DMS53 (cell line): ENCODE results near the gene ACKR1.

Source experiments
- DNase-seq: peaks from one replicate; lab custom pipeline; 2025; lab: John Stamatoyannopoulos, UW

The ACKR1 gene

DNA sequence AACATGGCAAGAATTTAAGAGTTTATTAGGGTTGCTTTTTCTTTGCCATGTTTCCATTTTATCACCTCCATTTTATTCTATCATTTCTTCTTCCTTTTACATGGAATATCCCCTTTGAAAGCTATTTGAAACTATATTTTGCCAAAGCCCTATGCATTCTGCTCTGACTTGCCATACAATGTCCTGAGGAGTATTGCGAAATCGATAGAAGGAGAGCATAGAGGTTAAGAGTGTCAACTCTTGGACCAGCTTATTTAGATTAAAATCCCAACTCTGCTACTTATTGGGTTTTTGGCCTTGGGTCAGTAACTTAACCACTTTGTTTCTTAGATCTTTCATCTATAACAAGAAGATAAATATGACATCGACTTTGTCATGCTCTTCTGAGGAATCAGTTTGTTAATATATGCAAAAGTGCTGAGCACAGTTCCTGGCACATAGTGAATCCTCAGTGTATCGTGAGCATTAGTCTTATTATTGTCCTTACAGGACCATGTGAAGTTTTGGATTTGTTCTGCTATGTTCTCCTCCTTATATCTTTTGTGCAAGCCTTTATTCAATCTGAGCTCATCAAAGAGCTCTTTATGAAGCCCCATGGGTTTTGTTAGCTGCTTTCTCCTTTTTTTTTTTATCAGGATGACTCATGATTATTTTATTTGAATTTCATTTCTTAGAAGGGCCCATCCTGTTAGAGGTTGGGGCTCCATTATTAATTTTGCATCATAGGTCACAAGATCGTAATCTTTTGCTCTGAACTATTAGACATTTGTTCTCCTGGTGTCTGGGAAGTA is 17.6 kb downstream of the ACKR1 start:
- no peak for DNase-seq

DNA sequence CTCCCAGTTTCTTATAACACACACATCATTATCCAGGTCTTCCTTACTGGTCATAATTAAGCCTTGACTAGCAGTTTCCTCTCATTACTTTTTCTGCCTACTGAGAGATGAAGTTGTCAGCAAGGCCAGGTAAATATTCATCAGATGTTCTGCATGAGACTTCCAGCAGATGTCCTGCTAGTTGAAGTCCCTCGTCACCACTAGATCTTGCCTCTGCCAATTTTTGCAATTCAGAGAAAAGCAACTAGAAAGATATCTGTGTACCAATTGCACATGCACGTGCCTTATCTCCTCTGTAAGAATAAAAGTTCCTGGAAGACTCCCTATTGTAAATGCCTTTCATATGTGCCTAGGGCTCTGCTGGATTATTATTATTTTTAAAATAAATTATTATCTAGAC is 18.3 kb downstream of the ACKR1 start:
- DNase-seq, result no peak

DNA sequence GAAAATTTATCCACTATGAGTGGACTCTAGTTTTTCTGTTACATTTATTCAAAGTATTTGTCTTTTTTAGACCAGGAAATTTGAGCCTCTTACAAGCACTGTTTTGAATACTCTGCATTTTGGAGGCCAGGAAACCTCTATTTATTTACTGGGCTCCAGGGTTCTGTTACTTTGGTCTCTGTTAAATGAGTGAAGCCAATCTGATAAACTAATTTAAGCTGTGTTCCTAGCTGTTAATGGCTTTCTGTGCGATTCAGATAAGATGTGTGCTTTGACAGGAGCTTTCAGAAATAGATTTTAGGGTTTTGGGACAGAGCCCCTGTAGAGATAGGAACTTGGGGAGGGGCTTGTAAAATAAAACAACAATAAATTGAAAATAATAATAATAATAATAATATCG is 23.9 kb downstream of the ACKR1 start:
- DNase-seq, result no peak

DNA sequence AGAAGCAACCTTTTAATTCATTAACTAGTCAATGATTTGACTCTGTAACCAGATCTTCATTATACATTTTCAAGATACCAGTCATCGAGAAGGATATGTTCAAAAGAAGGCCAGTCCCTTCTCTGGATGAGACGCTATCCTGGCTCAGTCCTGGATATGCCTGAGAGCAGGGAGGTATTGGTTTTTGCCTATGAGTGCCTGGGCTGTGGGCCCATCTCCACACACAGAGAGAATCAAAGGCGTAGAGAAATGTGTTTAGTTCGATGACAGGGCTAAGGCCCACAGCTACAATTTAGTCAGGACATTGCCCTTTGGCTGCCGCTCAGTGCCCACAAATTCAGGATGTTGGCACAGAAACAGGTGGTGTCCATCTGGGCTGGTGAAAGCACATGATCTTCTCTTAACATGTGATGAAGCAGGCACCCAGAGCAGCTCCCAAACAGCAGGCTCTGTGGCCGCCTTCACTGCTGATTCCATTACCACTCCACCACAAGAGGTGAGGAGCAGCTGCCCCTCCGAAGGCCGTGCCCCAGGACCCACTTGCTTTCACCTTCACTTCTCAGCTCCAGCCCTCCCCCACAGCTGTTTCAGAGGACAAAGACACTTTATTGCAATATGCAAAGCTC is 24.7 kb downstream of the ACKR1 start:
- no peak for DNase-seq

DNA sequence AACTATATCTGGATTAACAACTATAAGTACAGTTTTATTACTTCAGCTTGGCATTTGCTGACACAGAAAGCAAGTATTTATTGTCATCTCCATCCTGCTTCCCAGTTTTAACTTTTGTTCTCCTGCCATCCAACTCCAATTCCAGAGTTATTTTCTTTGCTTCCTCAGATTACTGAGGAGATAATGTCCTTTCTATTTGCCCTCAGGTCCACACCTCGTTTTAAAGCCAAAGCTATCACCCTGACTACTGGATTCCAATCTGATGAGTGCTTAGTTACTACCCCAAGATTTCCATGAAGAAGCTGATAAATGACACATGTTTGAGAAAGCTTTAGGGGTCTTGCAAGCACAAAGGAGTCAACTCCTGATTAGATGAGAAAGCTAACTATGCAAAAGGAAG is 25.2 kb downstream of the ACKR1 start:
- DNase-seq, result no peak

DNA sequence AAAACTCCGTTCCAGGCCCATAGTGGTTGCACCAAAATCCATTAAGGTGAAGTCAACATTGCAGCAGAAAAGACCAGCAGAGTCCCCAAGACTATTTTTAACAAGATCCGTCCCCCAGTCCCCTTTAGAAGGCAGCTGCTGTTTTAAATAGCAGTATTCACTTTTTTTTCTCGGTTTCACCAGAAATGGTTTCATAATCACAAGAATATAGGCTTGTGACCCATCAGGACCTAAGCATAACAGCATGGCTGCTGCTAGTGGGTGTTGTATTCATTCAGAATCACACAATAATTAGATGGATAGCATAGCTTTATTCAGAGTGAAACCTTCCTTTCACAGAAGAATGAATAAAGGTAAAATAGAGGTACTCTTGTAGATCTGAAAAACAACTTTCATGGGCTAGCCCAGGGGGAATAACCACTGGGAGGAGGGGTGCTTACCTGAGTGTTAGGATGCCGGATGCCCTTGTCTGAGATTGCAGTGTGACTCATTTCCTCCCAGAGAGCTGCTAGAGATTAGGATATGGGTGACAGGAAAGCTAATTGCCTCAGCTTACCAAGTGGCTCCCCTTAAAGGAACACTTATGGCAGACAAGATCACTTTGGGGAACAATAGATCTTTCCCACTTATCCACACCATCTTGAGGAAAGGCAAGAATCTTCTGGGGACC is 35.0 kb downstream of the ACKR1 start:
- DNase-seq, result peak; percentile 47

DNA sequence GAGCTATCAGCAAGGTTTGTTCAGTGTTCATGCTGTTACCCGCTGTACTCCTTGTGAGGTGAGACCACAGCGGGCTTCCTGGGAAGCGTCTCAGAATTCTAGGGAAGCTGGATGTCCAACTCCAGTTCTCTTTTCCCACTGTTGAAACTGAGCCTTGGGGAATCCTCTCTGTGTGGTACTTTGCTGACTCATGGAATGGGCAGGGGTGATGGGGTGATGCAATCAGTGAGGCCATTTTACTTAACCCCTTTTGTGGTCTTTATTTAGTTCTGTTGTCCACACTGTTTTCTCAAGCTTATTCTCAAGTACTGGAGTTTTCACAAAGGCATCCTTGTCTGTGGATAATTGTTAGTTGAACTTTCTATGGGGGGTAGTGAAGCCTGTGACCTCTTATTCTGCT is 42.6 kb downstream of the ACKR1 start:
- no peak for DNase-seq

DNA sequence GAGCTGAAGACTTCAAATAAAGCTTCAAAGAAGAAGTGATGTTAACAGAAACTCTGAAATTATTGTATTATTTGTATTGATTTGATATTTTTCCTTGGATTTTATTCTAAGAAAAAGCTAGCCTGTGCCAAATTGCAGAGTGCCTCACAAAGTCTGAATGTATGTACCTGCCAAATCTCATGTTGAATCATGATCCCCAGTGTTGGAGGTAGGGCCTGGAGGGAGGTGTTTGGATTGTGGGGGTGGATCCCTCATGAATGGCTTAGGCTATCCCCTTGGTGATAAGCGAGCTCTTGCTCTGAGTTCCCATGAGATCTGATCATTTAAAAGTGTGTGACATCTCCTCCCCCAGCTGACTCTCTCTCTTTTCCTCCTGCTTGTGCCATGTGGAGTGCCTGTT is 43.6 kb downstream of the ACKR1 start:
- DNase-seq, result no peak

DNA sequence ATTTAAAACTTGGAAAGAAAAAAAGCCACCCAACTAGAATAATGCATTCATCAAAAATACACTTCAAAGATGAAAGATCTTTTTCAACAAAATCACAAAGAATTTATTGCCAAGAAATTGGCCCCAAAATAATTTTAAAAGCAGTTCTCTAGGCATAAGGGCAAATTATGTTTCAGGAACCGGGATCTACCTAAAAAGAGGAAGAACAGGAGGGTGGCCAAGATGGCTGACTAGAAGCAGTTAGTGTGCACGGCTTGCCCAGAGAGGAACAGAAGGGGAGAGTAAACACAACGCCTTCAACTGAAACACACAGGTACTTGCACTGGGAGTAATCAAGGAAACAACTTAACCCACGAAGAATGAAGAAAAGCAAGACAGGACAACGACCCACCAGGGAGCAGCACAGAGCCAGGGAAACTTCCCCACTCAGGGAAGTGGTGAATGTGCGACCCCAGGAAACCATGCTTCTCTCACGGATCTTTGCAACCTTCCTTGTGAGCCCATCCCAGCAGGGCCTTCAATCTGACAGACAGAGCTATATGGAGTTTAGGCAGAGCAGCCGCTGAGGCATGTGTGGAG is 46.1 kb downstream of the ACKR1 start:
- DNase-seq, result peak; percentile 7
